Dendritic cell treated with granulocyte-macrophage colony-stimulating factor and Interleukin-4, amounts not matched to agents 40 ng/mL and 50 ng/mL, for 4 days (primary cell): ENCODE measurements around the gene PAGE2B.

Experiments
- H3K27ac Mint-ChIP-seq: one replicate; pipeline ENCODE4 v1.8.0; 2022; ENCODE audit warnings: mild to moderate bottlenecking, mixed read lengths
- H3K27me3 Mint-ChIP-seq: one replicate; pipeline ENCODE4 v1.8.0; 2022; ENCODE audit warnings: mild to moderate bottlenecking, mixed read lengths
- H3K36me3 Mint-ChIP-seq: one replicate; pipeline ENCODE4 v1.8.0; 2022; ENCODE audit warnings: low read depth, mixed read lengths
- H3K4me1 Mint-ChIP-seq: one replicate; pipeline ENCODE4 v1.8.0; 2022; ENCODE audit warnings: low read depth, mixed read lengths
- H3K4me3 Mint-ChIP-seq: one replicate; pipeline ENCODE4 v1.8.0; 2022; ENCODE audit warnings: mild to moderate bottlenecking, moderate library complexity, mixed read lengths
- H3K9me3 Mint-ChIP-seq: one replicate; pipeline ENCODE4 v1.8.0; 2022; ENCODE audit warnings: mixed read lengths
- intact Hi-C: fragments of 100-400 bp; cut with micrococcal nuclease; formaldehyde crosslinking; loops from one replicate; pipeline ENCODE4 v1.15.0; 2022

Gene PAGE2B

GRCh38 chrX:55120761-55121358 is 46.0 kb downstream of the PAGE2B start:
- H3K9me3 Mint-ChIP-seq = no peaks in the 10 kb centered on the region
- H3K27ac Mint-ChIP-seq = no peak overlapping the region
- no peaks in the 10 kb centered on the region for H3K36me3 Mint-ChIP-seq
- no peaks in the 10 kb centered on the region for H3K4me1 Mint-ChIP-seq
- no peaks in the 10 kb centered on the region for H3K27me3 Mint-ChIP-seq
- no peak overlapping the region for H3K4me3 Mint-ChIP-seq
- intact Hi-C loops = no loop called here

- intact Hi-C loops = no loop called here
- no peaks in the 10 kb centered on the region for H3K4me1 Mint-ChIP-seq
- no peak overlapping the region for H3K4me3 Mint-ChIP-seq
- H3K27ac Mint-ChIP-seq = no peak overlapping the region
- no peaks in the 10 kb centered on the region for H3K9me3 Mint-ChIP-seq
- no peaks in the 10 kb centered on the region for H3K36me3 Mint-ChIP-seq
- no peaks in the 10 kb centered on the region for H3K27me3 Mint-ChIP-seq
Measured at GRCh38 chrX:55123900-55124299, 49.1 kb downstream of the PAGE2B start.

GRCh38 chrX:55127692-55128091 is 52.9 kb downstream of the PAGE2B start:
- H3K9me3 Mint-ChIP-seq = no peaks in the 10 kb centered on the region
- H3K36me3 Mint-ChIP-seq = no peaks in the 10 kb centered on the region
- no peak overlapping the region for H3K4me3 Mint-ChIP-seq
- no peaks in the 10 kb centered on the region for H3K4me1 Mint-ChIP-seq
- intact Hi-C loops = no loop called here
- no peak overlapping the region for H3K27ac Mint-ChIP-seq
- no peaks in the 10 kb centered on the region for H3K27me3 Mint-ChIP-seq
